ENCODE results near the gene DBT. TPM values are rescaled to one million over a fixed set of nuclear protein-coding genes. Genes with fewer than 3 reads are reported as not detected.
"Not testable (repeated sequence)": the region's sequence is repeated elsewhere in the genome, so short reads cannot be mapped to it uniquely, and the experiment has no call there.

DBT gene
- total RNA-seq, 1 donor from 2014 or later: 22.1 TPM

GRCh38 chr1:100250807-100251206 lies 1.2 kb upstream of the DBT start:
- DNase-seq (ENCODE audit: low read depth): no peak

DNA sequence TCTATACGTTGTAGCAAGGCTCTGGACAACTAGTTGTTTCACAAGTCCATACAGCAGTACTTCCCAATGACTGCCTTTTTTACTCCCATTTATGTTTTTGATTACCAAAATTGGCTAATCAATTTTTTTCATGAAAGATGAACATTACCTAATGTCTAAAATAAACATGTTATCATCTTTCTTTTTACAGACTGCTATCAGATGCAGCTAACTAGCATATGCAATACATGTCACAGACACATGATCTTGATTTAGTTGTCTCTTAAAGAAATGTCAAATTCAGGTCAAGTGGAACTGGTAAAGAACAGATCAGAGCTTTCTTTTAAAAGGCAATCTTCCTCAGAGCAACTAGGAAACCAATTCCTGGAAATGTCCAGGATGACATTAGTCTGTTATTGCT lies 630 bp upstream of the DBT start:
- no peak for DNase-seq (ENCODE audit: low read depth)

DNA sequence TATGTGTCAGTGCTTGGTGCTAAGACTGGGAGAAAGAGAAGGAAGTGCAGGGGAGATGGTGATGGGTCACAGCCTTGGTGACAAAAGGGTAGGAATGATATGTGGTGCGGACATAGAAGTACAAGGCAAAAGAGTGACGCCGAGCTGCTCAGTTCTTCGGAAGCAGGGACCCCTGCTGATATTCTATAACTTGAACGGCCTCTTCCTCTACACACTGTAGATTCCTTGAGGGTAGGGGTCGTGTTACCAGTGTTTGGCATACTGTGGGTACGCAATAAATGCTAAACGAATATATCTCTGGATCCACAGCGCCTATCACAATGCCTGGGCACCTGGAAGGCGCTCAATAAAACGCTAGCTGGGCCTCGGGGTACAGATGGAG lies 488 bp downstream of the DBT start:
- DNase-seq (ENCODE audit: low read depth): no peak

- DNase-seq (ENCODE audit: low read depth): no peak
Observed at GRCh38 chr1:100246738-100247137, 2.9 kb downstream of the DBT start.

DNA sequence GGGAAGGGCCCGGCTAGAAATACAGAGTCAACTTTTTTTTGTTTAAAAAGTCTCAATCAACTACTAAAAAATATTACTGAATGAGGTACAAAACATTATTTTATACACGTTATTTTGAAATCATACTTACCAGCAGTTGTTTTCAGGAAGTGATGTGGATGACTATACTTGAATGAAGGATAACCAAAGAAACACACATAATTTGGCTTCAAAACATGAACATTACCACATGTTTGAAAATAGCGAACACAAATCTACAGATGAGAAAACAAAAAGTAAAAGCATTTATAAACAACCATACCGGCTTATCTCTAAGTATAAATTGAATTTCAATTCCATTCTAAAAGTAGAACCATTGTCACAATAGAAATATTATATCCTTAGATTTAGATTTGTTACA lies 9.0 kb downstream of the DBT start:
- no peak for DNase-seq (ENCODE audit: low read depth)

GRCh38 chr1:100239961-100240360 lies 9.7 kb downstream of the DBT start:
- peak; percentile 19 for DNase-seq (ENCODE audit: low read depth)

DNA sequence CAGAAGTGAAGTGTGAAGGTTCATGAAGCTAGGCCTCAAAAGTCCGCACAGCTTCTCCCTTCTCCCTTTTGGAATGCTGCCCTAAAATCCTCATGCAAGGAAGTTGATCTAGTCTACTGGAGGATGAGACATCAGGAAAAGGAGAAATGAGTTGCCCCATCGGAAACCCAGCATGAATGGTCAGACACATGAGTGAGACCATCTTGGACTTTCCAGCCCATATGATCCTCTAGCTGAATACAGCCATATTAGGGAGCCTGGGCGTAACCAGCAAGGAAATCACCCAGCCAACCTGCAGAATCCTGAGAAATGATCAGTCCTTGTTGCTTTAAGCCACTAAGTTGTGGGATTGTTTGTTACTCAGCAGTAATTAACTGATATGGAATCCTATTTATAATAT lies 12.5 kb downstream of the DBT start:
- DNase-seq (ENCODE audit: low read depth): no peak

- no peak for DNase-seq (ENCODE audit: low read depth)
Observed at GRCh38 chr1:100234432-100234831, 15.2 kb downstream of the DBT start.

GRCh38 chr1:100233566-100233965 lies 16.1 kb downstream of the DBT start:
- not testable (repeated sequence) for DNase-seq (ENCODE audit: low read depth)

DNA sequence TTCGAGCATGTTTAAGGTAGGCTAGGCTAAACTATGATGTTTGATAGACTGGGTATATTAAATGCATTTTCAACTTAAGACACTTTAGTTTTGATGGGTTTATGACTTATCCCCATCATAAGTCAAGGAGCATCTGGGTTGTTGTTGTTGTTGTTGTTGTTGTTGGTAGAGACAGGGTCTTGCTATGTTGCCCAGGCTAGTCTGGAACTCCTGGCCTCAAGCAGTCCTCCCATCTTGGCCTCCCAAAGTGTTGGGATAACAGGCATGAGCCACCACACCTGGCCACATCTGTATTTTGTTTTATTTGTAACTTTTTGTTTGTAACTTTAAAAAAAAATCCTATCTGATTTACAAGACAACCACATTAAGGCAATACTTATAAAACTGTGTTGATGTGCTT lies 17.5 kb downstream of the DBT start:
- no peak for DNase-seq (ENCODE audit: low read depth)

DNA sequence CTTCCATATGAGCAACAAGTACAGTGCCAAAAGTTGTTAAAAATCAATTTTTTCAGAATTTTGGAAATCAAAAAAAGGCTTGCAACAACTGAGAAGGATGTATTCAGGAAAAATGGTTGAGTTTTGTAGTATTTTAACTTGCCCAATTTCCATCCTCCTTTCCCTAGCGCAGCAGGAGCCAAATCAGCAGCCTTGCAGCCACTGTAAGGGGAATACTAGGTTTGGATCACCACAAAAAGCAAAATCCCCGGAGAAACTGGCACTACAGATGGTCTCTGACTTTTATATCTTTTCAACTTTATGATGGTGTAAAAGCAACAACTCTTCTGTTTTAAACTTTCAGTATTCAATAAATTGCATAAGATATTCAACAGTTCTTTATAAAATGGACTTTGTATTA lies 17.9 kb downstream of the DBT start:
- no peak for DNase-seq (ENCODE audit: low read depth)

GRCh38 chr1:100230765-100231164 lies 18.9 kb downstream of the DBT start:
- DNase-seq (ENCODE audit: low read depth): no peak

DNA sequence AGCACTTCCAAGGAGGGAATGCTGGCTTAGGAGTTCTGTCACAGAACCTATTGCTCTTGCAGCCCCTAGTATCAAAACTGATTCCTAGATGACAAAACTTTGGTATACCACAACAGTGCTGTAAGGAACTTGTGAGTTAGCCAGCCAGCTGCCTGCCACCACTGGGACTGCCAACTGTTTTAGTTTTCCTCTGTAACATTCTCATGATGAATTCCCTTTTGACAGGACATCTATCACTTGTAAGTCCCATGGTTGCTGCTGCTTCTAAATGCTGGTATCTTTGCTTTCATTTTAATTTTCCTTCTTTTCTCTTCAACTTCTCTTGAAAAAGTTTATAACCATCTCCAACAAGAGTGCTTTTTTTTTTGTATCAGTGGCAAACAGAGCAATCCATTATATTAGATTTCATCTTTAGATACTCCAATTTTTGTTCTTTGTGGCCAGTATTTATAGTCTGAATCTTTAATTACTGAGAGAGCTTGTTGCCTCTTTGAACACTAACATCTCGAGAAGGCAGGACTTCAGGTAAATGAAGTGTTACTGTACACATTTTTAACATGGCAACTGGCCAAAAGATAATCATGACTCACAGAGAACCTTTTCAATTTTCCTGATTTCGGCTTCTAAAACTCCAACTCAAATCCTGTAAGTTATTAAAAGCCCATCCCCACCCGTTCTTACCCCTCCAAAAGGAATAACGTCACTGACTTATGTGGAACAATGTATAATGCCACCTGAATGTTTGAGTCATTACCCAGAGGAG lies 19.8 kb downstream of the DBT start:
- no peak for DNase-seq (ENCODE audit: low read depth)

GRCh38 chr1:100222428-100222827 lies 27.2 kb downstream of the DBT start:
- no peak for DNase-seq (ENCODE audit: low read depth)

DNA sequence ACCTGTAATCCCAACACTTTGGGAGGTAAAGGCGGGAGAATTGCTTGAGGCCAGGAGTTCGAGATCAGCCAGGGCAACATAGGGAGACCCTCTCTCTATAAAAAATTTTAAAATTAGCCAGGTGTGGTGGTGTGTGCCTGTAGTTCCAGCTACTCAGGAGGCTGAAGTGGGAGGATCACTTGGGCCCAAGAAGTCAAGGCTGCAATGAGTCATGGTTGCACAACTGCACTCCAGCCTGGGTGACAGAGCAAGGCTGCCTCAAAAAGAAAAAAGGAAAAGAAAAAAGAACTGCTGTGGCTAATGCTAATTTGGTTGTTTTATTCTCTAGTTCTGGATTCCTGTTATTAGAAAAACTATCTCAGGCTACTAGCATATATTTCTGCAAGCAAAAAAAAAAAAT lies 29.8 kb downstream of the DBT start:
- DNase-seq (ENCODE audit: low read depth): peak; percentile 3

- DNase-seq (ENCODE audit: low read depth): no peak
Observed at GRCh38 chr1:100219457-100219856, 30.2 kb downstream of the DBT start.

GRCh38 chr1:100217834-100218233 lies 31.8 kb downstream of the DBT start:
- DNase-seq (ENCODE audit: low read depth): no peak

DNA sequence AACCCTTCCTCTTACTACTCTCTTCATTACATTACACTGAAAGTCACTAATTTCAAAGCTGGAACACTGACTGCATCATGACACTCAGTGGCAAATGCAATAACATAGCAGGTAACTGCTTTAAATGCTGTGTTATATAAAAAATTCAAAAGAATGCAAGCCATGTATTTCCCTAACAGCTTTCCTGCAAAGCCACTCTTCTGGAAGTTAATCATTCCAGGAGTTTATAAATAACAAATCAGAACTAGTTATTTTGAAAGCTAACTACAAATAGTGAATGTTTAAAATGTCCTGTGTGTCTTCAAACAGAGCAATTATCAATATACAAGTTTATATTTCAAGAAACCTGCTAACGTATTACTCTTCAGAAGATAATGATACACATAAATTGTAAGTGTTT lies 34.5 kb downstream of the DBT start:
- peak; percentile 75 for DNase-seq (ENCODE audit: low read depth)

DNA sequence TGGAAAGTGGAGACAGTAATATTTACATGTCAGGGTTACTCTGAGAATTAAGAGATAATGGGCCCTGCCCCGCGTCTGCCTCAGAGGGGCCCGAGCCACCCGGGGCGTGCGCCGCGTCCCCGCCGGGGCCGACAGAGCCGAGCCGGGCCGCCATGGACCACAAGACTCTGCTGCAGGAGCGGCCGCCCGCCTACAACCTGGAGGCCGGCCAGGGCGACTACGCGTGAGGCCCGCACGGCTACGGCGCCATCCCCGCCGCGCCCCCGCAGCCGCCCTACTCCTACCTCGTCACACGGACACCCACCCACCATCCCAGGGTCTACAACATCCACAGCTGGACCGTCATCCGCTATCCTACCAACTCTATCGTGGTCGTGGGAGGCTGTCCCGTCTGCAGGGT lies 36.5 kb downstream of the DBT start:
- no peak for DNase-seq (ENCODE audit: low read depth)

GRCh38 chr1:100206301-100206700 lies 43.3 kb downstream of the DBT start:
- DNase-seq (ENCODE audit: low read depth): no peak

- DNase-seq (ENCODE audit: low read depth): not testable (repeated sequence)
Observed at GRCh38 chr1:100205593-100205992, 44.0 kb downstream of the DBT start.

GRCh38 chr1:100205103-100205502 lies 44.5 kb downstream of the DBT start:
- DNase-seq (ENCODE audit: low read depth): not testable (repeated sequence)

- DNase-seq (ENCODE audit: low read depth): not testable (repeated sequence)
Observed at GRCh38 chr1:100202703-100203102, 46.9 kb downstream of the DBT start.

DNA sequence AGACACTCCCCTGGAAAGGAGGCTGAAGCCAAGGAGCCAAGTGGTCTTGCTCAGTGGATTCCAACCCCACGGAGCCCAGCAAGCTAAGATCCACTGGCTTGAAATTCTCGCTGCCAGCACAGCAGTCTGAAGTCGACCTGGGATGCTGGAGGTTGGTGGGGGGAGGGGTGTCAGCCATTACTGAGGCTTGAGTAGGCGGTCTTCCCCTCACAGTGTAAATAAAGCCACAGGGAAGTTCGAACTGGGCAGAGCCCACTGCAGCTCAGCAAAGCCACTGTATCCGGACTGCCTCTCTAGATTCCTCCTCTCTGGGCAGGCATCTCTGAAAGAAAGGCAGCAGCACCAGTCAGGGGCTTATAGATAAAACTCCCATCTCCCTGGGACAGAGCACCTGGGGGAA lies 49.6 kb downstream of the DBT start:
- DNase-seq (ENCODE audit: low read depth): not testable (repeated sequence)
